Right renal cortex interstitium (tissue), 3 donors: Measurements from ENCODE around the gene PLAU. TPM values are rescaled to one million over a fixed set of nuclear protein-coding genes. Genes with fewer than 3 reads are reported as not detected.

Experiments
- DNase-seq, 3 donors: peaks; one replicate each; pipeline ENCODE4 v3.0.0-alpha.2; 2013; ENCODE audit warnings: low read depth in 3 of 3, low spot score in 2 of 3
- polyA plus RNA-seq, 3 donors: library from polyadenylated mRNA; unstranded; fragments of 120-200 nt; gene quantifications; one replicate each; pipeline ENCODE4 v1.2.1, GENCODE V29; 2013; ENCODE audit not compliant: insufficient read length in 3 of 3

PLAU gene
- 10 to 100 TPM in 2 of 3 donors, 1 to 10 TPM in 1; 9.3 to 34.4 (median 24.3) TPM for polyA plus RNA-seq

- DNase-seq = no peak
These were observed at the start of gene PLAU for GRCh38 chr10:73910764-73911552. PLAU (plus strand) TSS chr10:73911132; CDS start chr10:73911556, 424 bp downstream.

- no peak for DNase-seq
These were observed 48.9 kb upstream of the PLAU start for GRCh38 chr10:73862011-73862410.

- no peak for DNase-seq
These were observed 47.7 kb upstream of the PLAU start for GRCh38 chr10:73863039-73863817.

- no peak for DNase-seq
These were observed 46.7 kb upstream of the PLAU start for GRCh38 chr10:73864229-73864628.

GRCh38 chr10:73865107-73865458, 45.8 kb upstream of the PLAU start:
- no peak for DNase-seq

GRCh38 chr10:73865459-73866442, 45.2 kb upstream of the PLAU start:
- no peak for DNase-seq

GRCh38 chr10:73866621-73867020, 44.3 kb upstream of the PLAU start:
- no peak for DNase-seq

- no peak for DNase-seq
These were observed 43.7 kb upstream of the PLAU start for GRCh38 chr10:73867126-73867807.

- no peak for DNase-seq
These were observed 42.9 kb upstream of the PLAU start for GRCh38 chr10:73867871-73868631.

GRCh38 chr10:73868655-73869195, 42.2 kb upstream of the PLAU start:
- DNase-seq = no peak

- no peak for DNase-seq
These were observed 39.4 kb upstream of the PLAU start for GRCh38 chr10:73871295-73872189.

GRCh38 chr10:73872190-73872710, 38.7 kb upstream of the PLAU start:
- no peak for DNase-seq

- DNase-seq = no peak
These were observed 37.6 kb upstream of the PLAU start for GRCh38 chr10:73873142-73873837.

GRCh38 chr10:73873838-73874215, 37.1 kb upstream of the PLAU start:
- DNase-seq = no peak

GRCh38 chr10:73874267-73875138, 36.4 kb upstream of the PLAU start, which contains the start of gene CAMK2G:
CAMK2G (minus strand) TSS chr10:73874555; CDS start chr10:73874461, 94 bp downstream.
- no peak for DNase-seq

GRCh38 chr10:73875139-73875475, 35.8 kb upstream of the PLAU start:
- DNase-seq = no peak
